ENCODE results near the gene B4GALT1.
A peak's percentile ranks its signal among the peaks of the same experiment; 100 is the strongest.

Gene B4GALT1

GRCh38 chr9:33139421-33140228 is 27.5 kb downstream of the B4GALT1 start:
- no peak for DNase-seq (ENCODE audit: low spot score)

GRCh38 chr9:33138768-33139167 is 28.4 kb downstream of the B4GALT1 start:
- no peak for DNase-seq (ENCODE audit: low spot score)

GRCh38 chr9:33137781-33138264 is 29.3 kb downstream of the B4GALT1 start:
- no peak for DNase-seq (ENCODE audit: low spot score)

GRCh38 chr9:33136721-33137670 is 30.1 kb downstream of the B4GALT1 start:
- DNase-seq (ENCODE audit: low spot score) = no peak

- no peak for DNase-seq (ENCODE audit: low spot score)
Measured at GRCh38 chr9:33135470-33135958, 31.6 kb downstream of the B4GALT1 start.

GRCh38 chr9:33135031-33135461 is 32.1 kb downstream of the B4GALT1 start:
- DNase-seq (ENCODE audit: low spot score) = no peak

GRCh38 chr9:33133186-33133585 is 34.0 kb downstream of the B4GALT1 start:
- DNase-seq (ENCODE audit: low spot score) = no peak

- DNase-seq (ENCODE audit: low spot score) = peak; percentile 63
Measured at GRCh38 chr9:33131790-33132772, 35.1 kb downstream of the B4GALT1 start.

- no peak for DNase-seq (ENCODE audit: low spot score)
Measured at GRCh38 chr9:33130961-33131789, 36.0 kb downstream of the B4GALT1 start.

- DNase-seq (ENCODE audit: low spot score) = peak; percentile 12
Measured at GRCh38 chr9:33129886-33130881, 37.0 kb downstream of the B4GALT1 start.

GRCh38 chr9:33129251-33129885 is 37.8 kb downstream of the B4GALT1 start:
- no peak for DNase-seq (ENCODE audit: low spot score)

GRCh38 chr9:33128570-33128969 is 38.6 kb downstream of the B4GALT1 start:
- DNase-seq (ENCODE audit: low spot score) = no peak

GRCh38 chr9:33127881-33128280 is 39.3 kb downstream of the B4GALT1 start:
- no peak for DNase-seq (ENCODE audit: low spot score)

- no peak for DNase-seq (ENCODE audit: low spot score)
Measured at GRCh38 chr9:33125871-33126823, 41.0 kb downstream of the B4GALT1 start.

GRCh38 chr9:33125461-33125860 is 41.7 kb downstream of the B4GALT1 start:
- no peak for DNase-seq (ENCODE audit: low spot score)

GRCh38 chr9:33124751-33125381 is 42.3 kb downstream of the B4GALT1 start:
- no peak for DNase-seq (ENCODE audit: low spot score)

GRCh38 chr9:33124046-33124445 is 43.1 kb downstream of the B4GALT1 start:
- no peak for DNase-seq (ENCODE audit: low spot score)

Data from RKO (cell line).